Measurements from ENCODE around the gene SORL1. TPM values are rescaled to one million over a fixed set of nuclear protein-coding genes. Genes with fewer than 3 reads are reported as not detected.

The SORL1 gene
- polyA plus RNA-seq, 1 donor from 2014 or later: 6.5 TPM

- Histone ChIP-seq H3K27ac (ENCODE audit: low read length) (no peak overlapping the region), H3K79me2 (replicated peaks; ENCODE audit: insufficient read depth, low read length) (no peaks in the 10 kb centered on the region), H3K9ac (ENCODE audit: low read length) (no peak overlapping the region), H2AFZ (ENCODE audit: low read depth, low read length) (no peak overlapping the region), H3K36me3 (ENCODE audit: insufficient read depth, low read length) (no peaks in the 10 kb centered on the region), H4K20me1 (ENCODE audit: insufficient read depth) (no peaks in the 10 kb centered on the region), H3K27me3 (ENCODE audit: insufficient read depth, low read depth, low read length) (no peaks in the 10 kb centered on the region), H3K9me3 (ENCODE audit: low read length) (no peaks in the 10 kb centered on the region), H3K4me3 (ENCODE audit: low read length) (no peak overlapping the region), H3F3A (ENCODE audit: insufficient read depth, low read length, poor library complexity, severe bottlenecking) (no peaks in the 10 kb centered on the region), H3K4me2 (ENCODE audit: low read length) (no peak overlapping the region), H3K9me2 (ENCODE audit: insufficient read depth, low read length) (no peaks in the 10 kb centered on the region)
- TF ChIP-seq EP300 (conservative IDR thresholded peaks at IDR 0.05; ENCODE audit: poor library complexity, severe bottlenecking) (no peak), MXI1 (conservative IDR thresholded peaks at IDR 0.05; ENCODE audit: poor library complexity, severe bottlenecking) (no peak), EZH2 (IDR thresholded peaks at IDR 0.05; ENCODE audit: borderline replicate concordance, insufficient read depth, low read length, poor library complexity, severe bottlenecking) (no peak), TAF1 (IDR thresholded peaks at IDR 0.05; ENCODE audit: low read depth) (no peak), POLR2AphosphoS5 (IDR thresholded peaks at IDR 0.05) (no peak), SMC3 (conservative IDR thresholded peaks at IDR 0.05; ENCODE audit: poor library complexity) (no peak)
These were observed 104.8 kb downstream of the SORL1 start for GRCh38 chr11:121556937-121557336.

GRCh38 chr11:121557348-121557747, 105.2 kb downstream of the SORL1 start:
- Histone ChIP-seq H3K4me3 (ENCODE audit: low read length) (no peak overlapping the region), H3F3A (ENCODE audit: insufficient read depth, low read length, poor library complexity, severe bottlenecking) (no peaks in the 10 kb centered on the region), H3K27ac (ENCODE audit: low read length) (no peak overlapping the region), H3K4me2 (ENCODE audit: low read length) (no peak overlapping the region), H3K9me2 (ENCODE audit: insufficient read depth, low read length) (no peaks in the 10 kb centered on the region), H3K36me3 (ENCODE audit: insufficient read depth, low read length) (no peaks in the 10 kb centered on the region), H3K79me2 (replicated peaks; ENCODE audit: insufficient read depth, low read length) (no peaks in the 10 kb centered on the region), H4K20me1 (ENCODE audit: insufficient read depth) (no peaks in the 10 kb centered on the region), H2AFZ (ENCODE audit: low read depth, low read length) (no peak overlapping the region), H3K9ac (ENCODE audit: low read length) (no peak overlapping the region), H3K9me3 (ENCODE audit: low read length) (no peaks in the 10 kb centered on the region), H3K27me3 (ENCODE audit: insufficient read depth, low read depth, low read length) (no peaks in the 10 kb centered on the region)
- TF ChIP-seq EZH2 (IDR thresholded peaks at IDR 0.05; ENCODE audit: borderline replicate concordance, insufficient read depth, low read length, poor library complexity, severe bottlenecking) (no peak), TAF1 (IDR thresholded peaks at IDR 0.05; ENCODE audit: low read depth) (no peak), MXI1 (conservative IDR thresholded peaks at IDR 0.05; ENCODE audit: poor library complexity, severe bottlenecking) (no peak), POLR2AphosphoS5 (IDR thresholded peaks at IDR 0.05) (no peak), EP300 (conservative IDR thresholded peaks at IDR 0.05; ENCODE audit: poor library complexity, severe bottlenecking) (no peak), SMC3 (conservative IDR thresholded peaks at IDR 0.05; ENCODE audit: poor library complexity) (no peak), RAD21 (conservative IDR thresholded peaks at IDR 0.05) (no peak), CTCF (IDR thresholded peaks at IDR 0.05; ENCODE audit: poor library complexity, severe bottlenecking) (no peak), REST (IDR thresholded peaks at IDR 0.05; ENCODE audit: borderline replicate concordance) (no peak)

Data from neural cell (in vitro differentiated cells).